Neural cell (in vitro differentiated cells): ENCODE data around the gene PID1. TPM values are rescaled to one million over a fixed set of nuclear protein-coding genes. Genes with fewer than 3 reads are reported as not detected.

Experiments used
- H2AFZ ChIP-seq: fragments of 200-600, 300-800 bp; sonication (generic), shearing (Covaris generic); 2 replicates; pipeline ENCODE4 v1.6.0; 2014; ENCODE audit warnings: low read depth, mild to moderate bottlenecking, antibody characterized with exemption, low read length, moderate library complexity
- H3F3A ChIP-seq: fragments of 200-600 bp; shearing (Covaris generic); 2 replicates; pipeline ENCODE4 v1.6.1; 2016; ENCODE audit warnings: mild to moderate bottlenecking, moderate library complexity, mixed read lengths, antibody characterized with exemption, low read length; ENCODE audit not compliant: insufficient read depth, poor library complexity, severe bottlenecking
- H3K27ac ChIP-seq: fragments of 200-600, 300-800 bp; sonication (generic), shearing (Covaris generic); 2 replicates; pipeline ENCODE4 v1.5.1; 2014; ENCODE audit warnings: mild to moderate bottlenecking, low read length, moderate library complexity
- H3K27me3 ChIP-seq: fragments of 300-800, 200-600 bp; sonication (generic), shearing (Covaris generic); 2 replicates; pipeline ENCODE4 v1.6.0; 2014; ENCODE audit warnings: mild to moderate bottlenecking, low read depth, low read length, moderate library complexity; ENCODE audit not compliant: insufficient read depth
- H3K36me3 ChIP-seq: fragments of 300-800, 200-600 bp; sonication (generic), shearing (Covaris generic); 2 replicates; pipeline ENCODE4 v1.5.1; 2014; ENCODE audit warnings: mild to moderate bottlenecking, antibody characterized with exemption, low read length, moderate library complexity; ENCODE audit not compliant: insufficient read depth
- H3K4me2 ChIP-seq: fragments of 300-800, 200-600 bp; sonication (generic), shearing (Covaris generic); 2 replicates; pipeline ENCODE4 v1.6.0; 2014; ENCODE audit warnings: mild to moderate bottlenecking, low read length
- H3K4me3 ChIP-seq: fragments of 300-800, 200-600 bp; sonication (generic), shearing (Covaris generic); 2 replicates; pipeline ENCODE4 v1.5.1; 2014; ENCODE audit warnings: mild to moderate bottlenecking, low read length, moderate library complexity
- H3K79me2 ChIP-seq: fragments of 200-600 bp; shearing (Covaris generic); replicated peaks from 2 replicates; pipeline ENCODE4 v1.6.0; 2014; ENCODE audit warnings: mild to moderate bottlenecking, low read length, moderate library complexity; ENCODE audit not compliant: insufficient read depth
- H3K9ac ChIP-seq: fragments of 300-800, 200-600 bp; sonication (generic), shearing (Covaris generic); 2 replicates; pipeline ENCODE4 v1.6.1; 2016; ENCODE audit warnings: mild to moderate bottlenecking, low read length, mixed read lengths
- H3K9me2 ChIP-seq: fragments of 200-600 bp; shearing (Covaris generic); 2 replicates; pipeline ENCODE4 v1.6.1; 2016; ENCODE audit warnings: mild to moderate bottlenecking, low read length, mixed read lengths; ENCODE audit not compliant: insufficient read depth
- H3K9me3 ChIP-seq: fragments of 200-600, 300-800 bp; sonication (generic), shearing (Covaris generic); 2 replicates; pipeline ENCODE4 v1.6.1; 2016; ENCODE audit warnings: mild to moderate bottlenecking, mixed run types, low read length, moderate library complexity, mixed read lengths
- H4K20me1 ChIP-seq: fragments of 200-600 bp; shearing (Covaris generic); 2 replicates; pipeline ENCODE4 v1.6.1; 2016; ENCODE audit warnings: mild to moderate bottlenecking, mixed run types; ENCODE audit not compliant: insufficient read depth
- EP300 ChIP-seq: fragments of 450-650 bp; conservative IDR thresholded peaks from 2 replicates; pipeline ENCODE4 v1.6.1; 2014; ENCODE audit warnings: antibody characterized with exemption, mild to moderate bottlenecking, moderate library complexity; ENCODE audit not compliant: poor library complexity, severe bottlenecking
- EZH2 ChIP-seq: fragments of 200-600, 300-800 bp; shearing (Covaris generic), sonication (generic); IDR thresholded peaks from 2 replicates; pipeline ENCODE4 v1.6.1; 2014; ENCODE audit warnings: antibody characterized with exemption, low read length, borderline replicate concordance, mild to moderate bottlenecking; ENCODE audit not compliant: insufficient read depth, poor library complexity, severe bottlenecking
- MXI1 ChIP-seq: fragments of 450-650 bp; conservative IDR thresholded peaks from 2 replicates; pipeline ENCODE4 v1.6.1; 2014; ENCODE audit warnings: antibody characterized with exemption, mild to moderate bottlenecking; ENCODE audit not compliant: poor library complexity, severe bottlenecking
- POLR2AphosphoS5 ChIP-seq: IDR thresholded peaks from 2 replicates; pipeline ENCODE4 v1.6.1; 2012
- RAD21 ChIP-seq: fragments of 450-650 bp; conservative IDR thresholded peaks from 2 replicates; pipeline ENCODE4 v1.6.1; 2014; ENCODE audit warnings: antibody characterized with exemption, mild to moderate bottlenecking, moderate library complexity
- REST ChIP-seq: IDR thresholded peaks from 2 replicates; pipeline ENCODE4 v1.6.1; 2012; ENCODE audit warnings: borderline replicate concordance
- SMC3 ChIP-seq: fragments of 450-650 bp; conservative IDR thresholded peaks from 2 replicates; pipeline ENCODE4 v1.6.1; 2014; ENCODE audit warnings: antibody characterized with exemption, mild to moderate bottlenecking, moderate library complexity; ENCODE audit not compliant: poor library complexity
- TAF1 ChIP-seq: IDR thresholded peaks from 2 replicates; pipeline ENCODE4 v1.6.1; 2012; ENCODE audit warnings: low read depth
- polyA plus RNA-seq: library from polyadenylated mRNA; depleted of rRNA; stranded (reverse); fragments of >200 nt; gene quantifications from 2 replicates; pipeline ENCODE4 v1.2.3, GENCODE V29; 2014
- TF ChIP-seq, protein P1 (sequence below): fragments of 450-650 bp; IDR thresholded peaks from 2 replicates; pipeline ENCODE4 v1.5.1; 2014; ENCODE audit warnings: antibody characterized with exemption, mild to moderate bottlenecking, moderate library complexity; ENCODE audit not compliant: poor library complexity, severe bottlenecking

The PID1 gene
- polyA plus RNA-seq, 1 donor from 2014 or later = 11.0 TPM

GRCh38 chr2:229025653-229026052, 245.4 kb downstream of the PID1 start:
- Histone ChIP-seq H3K9me2 (no peaks in the 10 kb centered on the region), H3K27ac (no peak overlapping the region), H3K4me2 (no peak overlapping the region), H3F3A (no peaks in the 10 kb centered on the region), H4K20me1 (no peaks in the 10 kb centered on the region), H3K27me3 (no peaks in the 10 kb centered on the region), H2AFZ (no peak overlapping the region), H3K79me2 (no peaks in the 10 kb centered on the region), H3K9me3 (no peaks in the 10 kb centered on the region), H3K36me3 (no peaks in the 10 kb centered on the region), H3K4me3 (no peak overlapping the region), H3K9ac (no peak overlapping the region)
- no peak for TF ChIP-seq RAD21
- TF ChIP-seq EZH2 = no peak
- no peak for TF ChIP-seq REST
- no peak for TF ChIP-seq SMC3
- no peak for TF ChIP-seq EP300
- TF ChIP-seq POLR2AphosphoS5 = no peak
- TF ChIP-seq MXI1 = no peak

DNA sequence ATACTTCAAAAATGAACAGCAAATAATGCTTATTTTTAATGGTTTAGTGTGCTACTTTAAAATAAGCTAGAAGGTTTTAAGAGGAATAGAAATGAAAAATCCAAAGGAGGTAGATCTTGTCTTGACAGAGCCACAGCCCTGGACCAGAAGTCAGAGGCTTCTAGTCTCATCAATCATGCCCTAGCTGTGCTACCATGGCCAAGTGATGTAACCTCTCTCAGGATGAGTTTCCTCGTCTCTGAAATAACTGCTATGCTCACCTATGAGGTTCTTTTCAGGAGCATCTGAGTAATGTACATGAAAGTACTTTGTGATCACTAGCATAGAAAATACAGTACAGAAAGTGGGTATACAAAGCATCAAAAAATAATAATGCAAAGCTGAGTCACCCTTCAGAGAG, 248.4 kb downstream of the PID1 start:
- Histone ChIP-seq H3K9me2 (no peaks in the 10 kb centered on the region), H3K27me3 (no peaks in the 10 kb centered on the region), H3K9me3 (no peaks in the 10 kb centered on the region), H3K4me2 (no peak overlapping the region), H3K79me2 (no peaks in the 10 kb centered on the region), H3F3A (no peaks in the 10 kb centered on the region), H3K9ac (no peak overlapping the region), H3K36me3 (no peaks in the 10 kb centered on the region), H3K27ac (no peak overlapping the region), H4K20me1 (no peaks in the 10 kb centered on the region), H2AFZ (no peak overlapping the region), H3K4me3 (no peak overlapping the region)
- TF ChIP-seq SMC3 (no peak), POLR2AphosphoS5 (no peak), EZH2 (no peak), RAD21 (no peak), EP300 (no peak), MXI1 (no peak), TAF1 (no peak), REST (no peak)
- TF ChIP-seq, protein P1, sequence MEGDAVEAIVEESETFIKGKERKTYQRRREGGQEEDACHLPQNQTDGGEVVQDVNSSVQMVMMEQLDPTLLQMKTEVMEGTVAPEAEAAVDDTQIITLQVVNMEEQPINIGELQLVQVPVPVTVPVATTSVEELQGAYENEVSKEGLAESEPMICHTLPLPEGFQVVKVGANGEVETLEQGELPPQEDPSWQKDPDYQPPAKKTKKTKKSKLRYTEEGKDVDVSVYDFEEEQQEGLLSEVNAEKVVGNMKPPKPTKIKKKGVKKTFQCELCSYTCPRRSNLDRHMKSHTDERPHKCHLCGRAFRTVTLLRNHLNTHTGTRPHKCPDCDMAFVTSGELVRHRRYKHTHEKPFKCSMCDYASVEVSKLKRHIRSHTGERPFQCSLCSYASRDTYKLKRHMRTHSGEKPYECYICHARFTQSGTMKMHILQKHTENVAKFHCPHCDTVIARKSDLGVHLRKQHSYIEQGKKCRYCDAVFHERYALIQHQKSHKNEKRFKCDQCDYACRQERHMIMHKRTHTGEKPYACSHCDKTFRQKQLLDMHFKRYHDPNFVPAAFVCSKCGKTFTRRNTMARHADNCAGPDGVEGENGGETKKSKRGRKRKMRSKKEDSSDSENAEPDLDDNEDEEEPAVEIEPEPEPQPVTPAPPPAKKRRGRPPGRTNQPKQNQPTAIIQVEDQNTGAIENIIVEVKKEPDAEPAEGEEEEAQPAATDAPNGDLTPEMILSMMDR = no peak
